SK-N-SH (cell line): Measurements from ENCODE around the gene SEMA3G. TPM values are rescaled to one million over a fixed set of nuclear protein-coding genes. Genes with fewer than 3 reads are reported as not detected.

ENCODE experiments used
- CTCF ChIA-PET: fragments of 300-600, 350-600 bp; formaldehyde crosslinking; extraction: SDS; loops from one replicate; lab custom pipeline; 2021; lab: Yijun Ruan, JAX
- POLR2A ChIA-PET: fragments of 350-600 bp; sonication (Branson Sonifier 250); formaldehyde crosslinking; extraction: SDS; loops from one replicate; lab custom pipeline; 2020; ENCODE audit warnings: antibody characterized with exemption, inconsistent platforms; lab: Yijun Ruan, JAX
- DNase-seq: peaks from one replicate; pipeline ENCODE4 v3.0.0; 2012
- H2AFZ ChIP-seq: fragments of 200-600 bp; sonication (generic); 2 replicates; pipeline ENCODE4 v1.8.1; 2016; ENCODE audit warnings: antibody characterized with exemption, mild to moderate bottlenecking, low read depth
- H3F3A ChIP-seq: fragments of 200-600 bp; sonication (generic); replicated peaks from 2 replicates; pipeline ENCODE3; 2016; ENCODE audit warnings: antibody characterized with exemption, mild to moderate bottlenecking; ENCODE audit not compliant: insufficient read depth
- H3K27ac ChIP-seq, 2 experiments: fragments of 200-500 bp in 1 of 2; fragments of 200-600 bp in 1 of 2; sonication (Bioruptor generic) in 1 of 2; sonication (generic), shearing (Covaris generic) in 1 of 2; 2 replicates each; pipeline versions ENCODE4 v1.5.1 to v1.6.1; 2014 to 2016; ENCODE audit warnings: low read depth in 2 of 2, inconsistent platforms in 1 of 2, low read length in 1 of 2, mild to moderate bottlenecking in 1 of 2, mixed read lengths in 1 of 2
- H3K27me3 ChIP-seq: fragments of 200-600 bp; sonication (generic), shearing (Covaris generic); 2 replicates; pipeline ENCODE4 v1.6.1; 2016; ENCODE audit warnings: mixed run types; ENCODE audit not compliant: insufficient read depth
- H3K36me3 ChIP-seq, 2 experiments: fragments of 200-500 bp in 1 of 2; fragments of 200-600 bp in 1 of 2; sonication (Bioruptor generic) in 1 of 2; sonication (generic) in 1 of 2; replicated peaks in 1 of 2; 2 replicates each; pipeline versions ENCODE3 to v1.5.1; 2014 to 2016; ENCODE audit warnings: low read length in 1 of 2, mild to moderate bottlenecking in 1 of 2; ENCODE audit not compliant: insufficient read depth in 2 of 2, control insufficient read depth in 1 of 2
- H3K4me1 ChIP-seq, 2 experiments: fragments of 200-500 bp in 1 of 2; fragments of 200-600 bp in 1 of 2; sonication (Bioruptor generic) in 1 of 2; sonication (generic), shearing (Covaris generic) in 1 of 2; 2 replicates each; pipeline versions ENCODE4 v1.5.1 to v1.6.1; 2014 to 2016; ENCODE audit warnings: low read depth in 1 of 2, low read length in 1 of 2, mixed run types in 1 of 2; ENCODE audit not compliant: insufficient read depth in 2 of 2, control insufficient read depth in 1 of 2
- H3K4me2 ChIP-seq: fragments of 200-600 bp; sonication (generic), shearing (Covaris generic); 2 replicates; pipeline ENCODE4 v1.6.1; 2017; ENCODE audit warnings: mixed run types
- H3K4me3 ChIP-seq, 2 experiments: fragments of 200-500 bp in 1 of 2; fragments of 200-600 bp in 1 of 2; sonication (Bioruptor generic) in 1 of 2; sonication (generic), shearing (Covaris generic) in 1 of 2; 2 replicates each; pipeline versions ENCODE4 v1.5.1 to v1.8.1; 2014 to 2016; ENCODE audit warnings: low read depth in 2 of 2, inconsistent platforms in 1 of 2, low read length in 1 of 2, mild to moderate bottlenecking in 1 of 2, mixed read lengths in 1 of 2, moderate library complexity in 1 of 2
- H3K79me2 ChIP-seq: fragments of 200-600 bp; sonication (generic); 2 replicates; pipeline ENCODE4 v1.8.1; 2017; ENCODE audit warnings: mild to moderate bottlenecking; ENCODE audit not compliant: insufficient read depth
- H3K9ac ChIP-seq: fragments of 200-600 bp; sonication (generic); 2 replicates; pipeline ENCODE4 v1.6.1; 2017; ENCODE audit warnings: mixed run types
- H3K9me2 ChIP-seq: fragments of 200-600 bp; sonication (generic); 2 replicates; pipeline ENCODE4 v1.6.1; 2017; ENCODE audit warnings: mixed run types
- H3K9me3 ChIP-seq: fragments of 200-600 bp; sonication (generic); 2 replicates; pipeline ENCODE4 v1.6.1; 2017; ENCODE audit warnings: mixed run types, mild to moderate bottlenecking, moderate library complexity
- H4K20me1 ChIP-seq: fragments of 200-600 bp; sonication (generic); 2 replicates; pipeline ENCODE4 v1.6.1; 2017; ENCODE audit warnings: mild to moderate bottlenecking, mixed run types; ENCODE audit not compliant: insufficient read depth
- CHD2 ChIP-seq: fragments of 150-350 bp; IDR thresholded peaks from 2 replicates; pipeline ENCODE4 v1.6.1; 2018; ENCODE audit warnings: low read length; ENCODE audit not compliant: partially characterized antibody
- FOXJ3 ChIP-seq: sonication (generic); formaldehyde crosslinking; IDR thresholded peaks from 2 replicates; pipeline ENCODE4 v1.5.1; 2020; ENCODE audit warnings: mild to moderate bottlenecking, missing genetic modification reagents
- FOXM1 ChIP-seq: IDR thresholded peaks from 2 replicates; pipeline ENCODE4 v1.4.0; 2012; ENCODE audit warnings: low read depth, mild to moderate bottlenecking
- GABPA ChIP-seq: IDR thresholded peaks from 2 replicates; pipeline ENCODE4 v1.4.0; 2012; ENCODE audit warnings: low read depth, mild to moderate bottlenecking
- IRF3 ChIP-seq: fragments of 150-350 bp; IDR thresholded peaks from 2 replicates; pipeline ENCODE4 v1.6.1; 2016; ENCODE audit warnings: mild to moderate bottlenecking, low read depth, low read length
- JUND ChIP-seq: IDR thresholded peaks from 2 replicates; pipeline ENCODE4 v1.4.0; 2012
- MEF2A ChIP-seq: IDR thresholded peaks from 2 replicates; pipeline ENCODE4 v1.4.0; 2012; ENCODE audit warnings: low read depth, borderline replicate concordance
- MXI1 ChIP-seq: IDR thresholded peaks from 2 replicates; pipeline ENCODE4 v1.6.1; 2012; ENCODE audit warnings: mild to moderate bottlenecking, low read depth, low read length, improper control_type of control experiment
- NFIC ChIP-seq: IDR thresholded peaks from 2 replicates; pipeline ENCODE4 v1.4.0; 2012; ENCODE audit warnings: borderline replicate concordance
- NRF1 ChIP-seq: IDR thresholded peaks from 2 replicates; pipeline ENCODE4 v1.6.1; 2012; ENCODE audit warnings: low read depth, mild to moderate bottlenecking, low read length
- PBX3 ChIP-seq: IDR thresholded peaks from 2 replicates; pipeline ENCODE4; 2012
- POLR2AphosphoS5 ChIP-seq: IDR thresholded peaks from 2 replicates; pipeline ENCODE4 v1.6.1; 2012; ENCODE audit warnings: low read depth, low read length
- RFX5 ChIP-seq: IDR thresholded peaks from 2 replicates; pipeline ENCODE4 v1.6.1; 2012; ENCODE audit warnings: mild to moderate bottlenecking, improper control_type of control experiment, low read length
- RXRA ChIP-seq: IDR thresholded peaks from 2 replicates; pipeline ENCODE4 v1.4.0; 2012; ENCODE audit warnings: low read depth, mild to moderate bottlenecking, borderline replicate concordance
- SIN3A ChIP-seq: IDR thresholded peaks from 2 replicates; pipeline ENCODE4 v1.6.1; 2012; ENCODE audit warnings: low read depth, mild to moderate bottlenecking, low read length, moderate library complexity, borderline replicate concordance
- SMC3 ChIP-seq: IDR thresholded peaks from 2 replicates; pipeline ENCODE4 v1.6.1; 2012; ENCODE audit warnings: low read depth, low read length, improper control_type of control experiment
- TAF1 ChIP-seq: IDR thresholded peaks from 2 replicates; pipeline ENCODE4 v1.6.1; 2012; ENCODE audit warnings: low read depth, mild to moderate bottlenecking, low read length, moderate library complexity, borderline replicate concordance
- TCF12 ChIP-seq: IDR thresholded peaks from 2 replicates; pipeline ENCODE4 v1.4.0; 2012
- USF1 ChIP-seq: IDR thresholded peaks from 2 replicates; pipeline ENCODE4 v1.4.0; 2012; ENCODE audit warnings: low read depth, borderline replicate concordance
- USF2 ChIP-seq: fragments of 150-350 bp; IDR thresholded peaks from 2 replicates; pipeline ENCODE4 v1.6.1; 2017; ENCODE audit warnings: antibody characterized with exemption, low read length, low read depth, borderline replicate concordance
- YY1 ChIP-seq: IDR thresholded peaks from 2 replicates; pipeline ENCODE4 v1.4.0; 2012; ENCODE audit warnings: low read depth, mild to moderate bottlenecking
- ZBTB33 ChIP-seq: IDR thresholded peaks from 2 replicates; pipeline ENCODE4 v1.4.0; 2012; ENCODE audit warnings: low read depth, borderline replicate concordance
- WGBS: methylation state at CpG from one replicate; pipeline ENCODE4 v1.1.6; 2017; ENCODE audit warnings: low lambda C conversion rate; 5-methylcytosine and 5-hydroxymethylcytosine counted together
- polyA plus RNA-seq, 3 experiments: library from polyadenylated mRNA; depleted of rRNA; stranded (reverse); fragments of >200 nt; gene quantifications; 2 replicates each; pipeline ENCODE4 v1.2.3, GENCODE V29; 2012

The SEMA3G gene
- polyA plus RNA-seq, 1 of the 3 experiments (the other 2 are of a cell fraction): 0.13 TPM

GRCh38 chr3:52401551-52401950 lies 43.4 kb downstream of the SEMA3G start (continued):
- TF ChIP-seq FOXM1: no peak
- TF ChIP-seq NRF1: no peak

- 71% methylated on average over 1 of the region's 1 CpG for WGBS
- Histone ChIP-seq H3K36me3 (peaks cover 18 to 56% of the 10 kb centered on the region in 2 experiments), H3F3A (no peaks in the 10 kb centered on the region), H3K4me2 (no peak overlapping the region), H3K9ac (no peak overlapping the region), H3K9me3 (no peaks in the 10 kb centered on the region), H4K20me1 (no peaks in the 10 kb centered on the region), H3K4me1 (no peaks in the 10 kb centered on the region)
- ChIA-PET CTCF (no interaction called here), POLR2A (no interaction called here)
- no peak for DNase-seq
- TF ChIP-seq MXI1 (no peak), USF1 (no peak), CHD2 (no peak), SMC3 (no peak), FOXJ3 (CRISPR knock-in tag) (no peak), TAF1 (no peak), RFX5 (no peak)
- TF ChIP-seq, all 33 proteins: peak for 0
- Histone ChIP-seq H3K9me2 (no peaks in the 10 kb centered on the region), H3K79me2 (no peaks in the 10 kb centered on the region), H3K27me3 (no peaks in the 10 kb centered on the region), H3K27ac (no peak overlapping the region), H2AFZ (no peak overlapping the region), H3K4me3 (no peak overlapping the region)
These were observed 43.9 kb downstream of the SEMA3G start for GRCh38 chr3:52401021-52401420.

GRCh38 chr3:52400275-52400793 lies 44.6 kb downstream of the SEMA3G start:
- no peaks in the 10 kb centered on the region for H3K9me3 ChIP-seq
- H3K9ac ChIP-seq: no peak overlapping the region
- no peaks in the 10 kb centered on the region for H3F3A ChIP-seq
- CTCF ChIA-PET: no interaction called here
- no peaks in the 10 kb centered on the region for H3K4me1 ChIP-seq
- no peaks in the 10 kb centered on the region for H3K27me3 ChIP-seq
- no peak overlapping the region for H3K27ac ChIP-seq
- no peak overlapping the region for H3K4me2 ChIP-seq
- H4K20me1 ChIP-seq: no peaks in the 10 kb centered on the region
- H3K4me3 ChIP-seq: no peak overlapping the region
- H2AFZ ChIP-seq: no peak overlapping the region
- WGBS: 95% methylated on average over 9 of the region's 10 CpGs
- POLR2A ChIA-PET: no interaction called here
- H3K9me2 ChIP-seq: no peaks in the 10 kb centered on the region
- H3K79me2 ChIP-seq: no peaks in the 10 kb centered on the region
- DNase-seq: no peak
- peaks cover 12 to 49% of the 10 kb centered on the region in 2 experiments for H3K36me3 ChIP-seq
- TF ChIP-seq JUND (no peak), MEF2A (no peak), ZBTB33 (no peak), TAF1 (no peak), PBX3 (no peak), SIN3A (no peak), SMC3 (no peak), POLR2AphosphoS5 (no peak), YY1 (no peak), IRF3 (no peak), NFIC (no peak), MXI1 (no peak), RFX5 (no peak), TCF12 (no peak), RXRA (no peak), USF2 (no peak), CHD2 (no peak), GABPA (no peak)
